Stimulated activated CD4-positive, alpha-beta T cell treated with anti-CD3 and anti-CD28 coated beads, TNF-alpha, amount 100 ng/mL, for 24 hours (primary cell): ENCODE results near the gene CGB5.
"Not testable (repeated sequence)": the region's sequence is repeated elsewhere in the genome, so short reads cannot be mapped to it uniquely, and the experiment has no call there.

Experiments used
- DNase-seq, 3 experiments: peaks; one replicate each; pipeline ENCODE4 v3.0.0-alpha.2; 2020; ENCODE audit warnings: low read depth in 3 of 3

The CGB5 gene

DNA sequence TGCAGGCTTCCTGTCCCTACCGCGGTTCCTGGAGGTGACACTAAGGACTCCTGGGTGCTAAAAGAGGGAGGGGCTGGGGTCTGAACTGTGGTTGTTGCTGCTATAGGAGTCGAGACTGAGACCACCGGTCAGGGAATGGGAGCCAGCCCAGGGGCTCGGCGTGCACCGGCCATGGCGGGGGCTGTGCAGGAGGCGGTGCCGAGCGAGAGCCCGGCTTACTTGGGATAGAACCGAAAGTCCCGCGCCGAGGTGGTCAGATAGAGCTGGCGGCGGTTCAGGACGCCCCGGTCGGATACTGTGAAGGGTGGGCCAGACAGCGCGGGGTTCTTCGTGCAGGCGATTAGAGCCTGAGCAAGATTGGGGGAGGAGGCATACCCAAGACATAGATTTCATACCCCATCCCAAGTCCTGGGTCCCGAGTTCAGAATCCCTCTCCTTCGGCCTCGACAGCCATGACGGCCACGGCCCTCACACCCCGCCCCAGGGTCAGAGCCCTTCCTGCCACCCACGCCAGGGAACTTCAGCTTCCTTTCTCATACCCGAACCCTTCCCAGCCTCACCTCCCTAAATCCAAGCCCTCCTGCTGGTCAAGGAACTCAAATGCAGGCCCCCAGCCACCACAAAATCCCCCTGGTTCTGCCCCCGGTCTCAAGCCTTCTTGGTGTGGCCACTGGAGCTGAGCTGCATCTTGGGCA is 13.4 kb downstream of the CGB5 start:
- not testable (repeated sequence) for DNase-seq

DNA sequence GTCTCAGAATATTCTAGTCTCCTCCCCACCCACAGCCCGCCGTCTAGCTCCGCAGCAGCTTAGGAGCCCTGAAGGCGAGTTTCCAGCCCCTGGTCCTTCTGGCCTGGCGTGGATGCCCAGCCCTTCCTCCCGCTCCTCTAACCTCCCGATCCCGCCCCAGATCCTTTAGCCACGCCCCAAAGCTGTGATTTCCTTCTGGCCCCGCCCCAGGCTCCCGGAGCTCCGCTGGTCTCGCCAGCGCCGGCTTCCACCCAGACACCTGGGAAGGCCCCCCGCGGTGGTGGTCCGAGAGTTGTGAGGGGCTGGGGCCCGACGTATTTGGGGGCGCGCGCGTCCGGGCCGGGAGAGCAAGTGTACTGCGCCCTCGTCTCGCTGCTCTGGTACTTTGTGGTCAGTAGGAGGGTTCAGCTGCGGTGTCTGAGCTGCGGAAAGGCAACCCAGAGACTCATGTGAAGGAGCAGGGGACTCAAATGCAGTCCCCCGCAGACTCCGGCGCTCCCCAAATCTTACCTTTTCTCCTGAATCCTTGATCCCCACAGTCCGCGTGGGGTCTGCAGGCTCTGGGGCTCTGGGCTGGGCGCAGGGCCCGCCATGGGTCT is 14.1 kb downstream of the CGB5 start, which contains the start of gene CGB7:
Gene CGB7 (minus strand): TSS at position 114 of the 599 bp plus-strand sequence. CDS start 2,374 bp downstream, outside the sequence.
- peak in 1 of 3 experiments; percentile 42 for DNase-seq

DNA sequence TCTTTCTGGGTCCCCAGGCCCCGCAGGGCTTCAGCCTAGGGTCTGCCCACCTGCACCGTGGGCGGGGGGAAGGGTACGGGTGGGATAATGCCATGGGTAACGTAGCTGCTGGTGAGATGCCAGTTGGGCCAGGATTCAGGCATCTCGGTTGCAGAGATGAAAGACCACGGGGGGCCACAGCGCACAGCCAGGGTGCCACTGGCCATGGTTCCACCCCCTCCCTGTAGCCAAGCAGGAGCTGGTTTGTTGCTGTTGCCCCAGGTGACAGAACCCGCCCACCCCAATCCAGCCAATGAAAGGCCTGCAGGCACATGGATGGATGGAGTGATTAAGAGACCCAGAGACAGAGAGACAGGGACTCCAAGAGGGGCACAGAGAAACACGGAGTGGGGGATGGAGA is 14.9 kb downstream of the CGB5 start:
- DNase-seq, result peak in 1 of 3 experiments; percentile 35

DNA sequence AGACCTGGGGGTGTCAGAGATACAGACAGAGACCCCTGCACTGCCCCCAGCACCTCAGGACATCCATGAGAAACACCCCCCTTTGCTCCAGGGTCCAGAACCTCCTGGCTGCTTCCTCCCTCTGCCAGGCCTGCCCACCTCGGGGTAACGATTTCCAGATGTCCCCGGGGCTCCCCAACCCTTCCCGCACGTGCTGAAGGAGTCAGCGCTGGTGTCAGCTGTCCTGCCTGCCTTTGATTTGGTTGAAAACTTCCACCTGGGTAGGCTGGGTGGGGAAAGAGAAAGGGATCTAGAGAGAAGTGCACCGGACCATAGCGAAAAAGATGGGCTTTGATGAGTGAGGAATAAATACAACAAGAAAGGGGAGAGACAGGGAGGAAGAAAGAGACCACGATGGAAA is 15.4 kb downstream of the CGB5 start:
- DNase-seq, result no peak

DNA sequence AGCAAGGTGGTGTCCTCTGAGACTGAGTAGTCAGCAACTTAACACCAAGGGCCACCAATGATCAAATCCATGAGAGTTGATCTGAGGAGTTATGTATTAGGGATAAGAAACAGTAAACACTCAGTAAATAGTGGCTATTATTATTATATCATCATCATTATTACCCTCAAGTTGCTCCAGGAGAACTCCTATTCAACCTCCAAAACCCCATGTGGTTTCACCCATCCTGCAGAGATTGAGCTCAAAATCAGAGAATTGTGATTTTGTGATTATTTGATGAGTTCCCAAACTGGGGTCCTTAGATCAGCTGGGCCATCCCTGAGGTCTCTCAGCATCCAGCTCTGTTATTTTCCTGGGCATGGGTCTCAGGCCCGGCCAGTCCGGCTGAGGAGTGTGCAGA is 17.4 kb downstream of the CGB5 start:
- no peak for DNase-seq

DNA sequence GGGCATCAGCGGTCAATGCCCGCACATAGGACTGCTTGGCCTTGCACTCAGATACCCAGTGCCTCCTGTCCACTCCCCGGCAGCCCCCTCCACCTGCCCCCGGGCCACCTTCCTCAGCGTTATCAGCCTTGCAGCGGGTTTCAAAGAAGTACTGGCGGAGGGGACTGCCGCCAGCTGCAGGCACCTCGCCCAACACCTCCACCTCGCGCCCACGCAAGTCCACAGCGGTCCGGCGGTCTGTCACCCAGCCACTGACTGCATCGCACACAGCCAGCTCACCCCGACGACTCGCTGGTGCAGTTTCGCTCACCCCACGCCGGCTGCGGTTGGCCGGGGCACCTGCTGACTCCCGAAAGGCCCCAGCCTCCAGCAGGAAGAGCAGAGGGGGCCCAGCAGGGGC is 17.8 kb downstream of the CGB5 start:
- no peak for DNase-seq

DNA sequence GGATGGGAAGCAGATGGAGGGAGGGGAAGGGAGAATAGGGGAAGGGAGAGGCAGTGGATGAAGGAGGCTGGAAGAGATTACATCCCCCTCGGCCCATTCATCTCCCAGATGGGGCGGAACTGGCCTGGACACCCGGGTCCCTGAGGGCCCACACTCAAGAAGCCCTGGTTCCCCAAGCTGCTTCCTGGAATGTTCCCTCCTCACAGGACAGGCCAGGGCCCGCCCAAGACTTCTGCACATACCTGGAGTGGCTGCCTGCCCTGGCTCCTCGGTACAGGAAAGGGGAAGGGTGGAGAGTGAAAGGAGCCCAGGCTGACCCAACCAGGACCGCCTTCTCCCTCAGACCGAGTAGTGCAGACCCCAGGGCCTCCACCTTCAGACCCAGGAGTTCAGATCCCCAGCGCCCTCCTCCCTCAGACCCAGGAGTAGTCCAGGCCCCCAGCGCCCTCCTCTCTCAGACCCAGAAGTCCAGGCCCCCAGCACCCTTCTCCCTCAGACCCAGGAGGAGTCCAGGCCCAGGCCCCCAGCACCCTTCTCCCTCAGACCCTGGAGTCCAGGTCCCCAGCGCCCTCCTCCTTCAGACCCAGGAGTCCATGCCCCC is 20.5 kb downstream of the CGB5 start:
- no peak for DNase-seq

DNA sequence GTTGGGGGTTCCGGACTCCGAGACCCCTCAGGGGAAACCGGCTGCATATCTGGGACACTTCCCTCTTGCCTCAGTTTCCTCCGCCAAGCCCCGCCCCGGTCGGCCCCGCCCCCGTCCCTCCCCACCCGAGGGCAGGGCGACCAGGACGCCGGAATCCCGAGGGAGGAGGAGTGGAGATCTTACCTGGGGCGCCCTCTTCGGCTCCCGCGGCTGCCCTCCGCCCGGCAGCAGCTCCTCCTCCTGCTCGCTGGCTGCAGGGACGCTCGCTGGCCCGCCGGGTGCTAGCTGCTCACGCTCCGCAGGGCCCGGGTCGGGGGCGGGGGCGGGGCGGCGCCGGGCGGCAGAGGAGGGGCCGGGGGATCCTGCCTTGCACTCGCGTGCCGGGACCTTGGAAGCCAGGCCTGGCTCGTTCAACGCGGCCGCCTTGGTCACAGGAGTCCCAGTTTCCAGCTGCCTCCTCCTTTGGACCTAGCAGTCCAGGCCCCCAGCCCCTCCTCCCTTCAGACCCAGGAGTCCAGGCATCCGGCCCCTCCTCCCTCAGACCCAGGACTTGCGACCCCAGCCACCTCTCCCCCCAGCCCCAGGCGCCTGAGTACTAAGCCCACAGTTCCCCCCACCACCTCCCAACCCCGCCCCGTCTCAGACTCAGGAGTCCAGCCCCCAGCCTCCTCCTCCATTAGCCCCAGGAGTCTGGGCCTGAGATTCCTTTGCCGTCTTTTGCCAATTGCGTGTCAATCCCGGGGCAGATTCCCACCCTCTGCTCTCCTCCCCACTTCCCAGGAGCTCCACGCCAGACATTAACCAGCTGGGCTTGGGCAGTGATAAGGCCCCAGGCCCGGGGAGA is 21.3 kb downstream of the CGB5 start, which contains the start of gene NTF4:
Gene NTF4 (minus strand): TSS at position 51 of the 844 bp plus-strand sequence. CDS start 2,821 bp downstream, outside the sequence.
- no peak for DNase-seq

DNA sequence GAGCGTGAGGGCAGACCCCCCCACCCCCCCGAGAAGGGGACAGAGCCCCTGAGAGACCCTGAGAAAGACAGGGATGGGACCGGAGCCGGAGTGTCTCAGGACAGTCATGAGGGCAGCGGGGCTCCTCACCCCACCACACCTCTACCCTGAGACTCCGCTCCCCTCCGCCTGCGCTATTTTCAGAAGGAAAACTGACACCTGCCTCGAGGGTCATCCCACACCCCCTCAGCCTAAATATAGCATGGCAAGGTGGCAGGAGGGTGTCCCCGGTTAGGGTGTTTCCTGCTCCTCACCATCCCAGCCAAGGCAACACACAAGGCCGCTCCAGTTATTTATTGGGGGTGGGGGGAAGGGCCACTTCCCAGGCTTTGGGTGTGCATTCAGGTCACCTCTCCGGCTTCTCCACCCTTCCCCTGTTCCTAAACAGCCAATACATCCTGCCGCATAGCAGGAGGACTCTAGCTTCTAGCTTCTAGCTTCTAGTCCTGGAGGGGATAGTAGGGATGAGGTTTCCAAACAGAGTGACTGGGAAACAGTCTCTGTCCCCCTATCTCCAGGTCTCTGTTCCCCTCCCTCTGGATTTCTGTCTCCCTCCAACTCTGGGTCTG is 22.4 kb downstream of the CGB5 start:
- no peak for DNase-seq

DNA sequence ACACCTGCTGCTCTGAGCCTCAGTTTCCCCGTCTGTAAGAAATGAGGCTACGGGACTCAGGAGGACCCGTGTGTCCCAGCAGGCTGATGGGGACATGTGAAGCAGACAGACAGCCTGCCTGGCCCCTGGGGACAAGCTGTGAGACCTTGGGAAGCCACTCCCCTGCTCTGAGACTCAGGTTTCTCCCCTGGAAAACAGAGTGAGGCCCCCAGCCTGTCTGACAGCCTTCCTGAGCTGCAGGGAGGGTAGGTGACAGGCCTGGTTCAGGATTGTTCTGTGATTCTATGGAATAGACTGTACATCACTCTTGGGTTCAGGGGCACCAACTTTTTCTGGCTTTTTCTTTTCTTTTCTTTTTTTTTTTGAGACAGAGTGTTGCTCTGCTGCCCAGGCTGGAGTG is 23.9 kb downstream of the CGB5 start:
- no peak for DNase-seq

DNA sequence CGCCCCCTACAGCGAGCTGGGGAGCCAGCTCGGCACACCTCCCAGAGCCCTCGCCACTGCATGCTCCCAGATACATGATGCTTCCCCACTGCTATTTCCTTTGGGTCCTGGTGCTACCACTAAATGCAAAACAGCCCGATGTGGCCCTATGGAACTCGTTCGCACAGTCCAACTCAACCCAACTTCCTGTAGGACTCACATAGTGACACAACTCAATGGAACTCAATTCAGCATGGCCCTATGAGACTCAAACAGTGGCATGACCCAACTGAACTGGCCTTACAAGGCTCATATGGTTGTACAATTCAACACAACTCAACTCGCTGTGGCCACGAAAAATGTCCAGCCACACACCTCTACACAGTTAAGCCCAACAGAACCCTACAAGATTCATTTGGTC is 25.4 kb downstream of the CGB5 start:
- DNase-seq, result no peak

DNA sequence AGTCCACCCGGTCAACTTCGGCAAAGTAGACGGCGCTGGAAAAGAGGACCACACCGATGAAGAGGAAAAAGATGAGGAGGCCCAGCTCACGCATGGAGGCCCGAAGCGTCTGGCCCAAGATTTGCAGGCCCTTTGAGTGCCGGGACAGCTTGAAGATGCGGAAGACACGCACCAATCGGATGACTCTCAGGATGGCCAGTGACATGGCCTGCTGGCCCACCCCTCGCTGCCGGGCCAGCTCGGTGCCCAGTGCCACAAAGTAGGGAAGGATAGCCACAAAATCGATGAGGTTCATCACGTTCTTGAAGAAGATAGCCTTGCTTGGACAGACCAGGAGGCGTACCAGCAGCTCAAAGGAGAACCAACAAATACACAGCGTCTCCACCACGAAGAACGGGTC is 26.8 kb downstream of the CGB5 start:
- DNase-seq, result no peak

DNA sequence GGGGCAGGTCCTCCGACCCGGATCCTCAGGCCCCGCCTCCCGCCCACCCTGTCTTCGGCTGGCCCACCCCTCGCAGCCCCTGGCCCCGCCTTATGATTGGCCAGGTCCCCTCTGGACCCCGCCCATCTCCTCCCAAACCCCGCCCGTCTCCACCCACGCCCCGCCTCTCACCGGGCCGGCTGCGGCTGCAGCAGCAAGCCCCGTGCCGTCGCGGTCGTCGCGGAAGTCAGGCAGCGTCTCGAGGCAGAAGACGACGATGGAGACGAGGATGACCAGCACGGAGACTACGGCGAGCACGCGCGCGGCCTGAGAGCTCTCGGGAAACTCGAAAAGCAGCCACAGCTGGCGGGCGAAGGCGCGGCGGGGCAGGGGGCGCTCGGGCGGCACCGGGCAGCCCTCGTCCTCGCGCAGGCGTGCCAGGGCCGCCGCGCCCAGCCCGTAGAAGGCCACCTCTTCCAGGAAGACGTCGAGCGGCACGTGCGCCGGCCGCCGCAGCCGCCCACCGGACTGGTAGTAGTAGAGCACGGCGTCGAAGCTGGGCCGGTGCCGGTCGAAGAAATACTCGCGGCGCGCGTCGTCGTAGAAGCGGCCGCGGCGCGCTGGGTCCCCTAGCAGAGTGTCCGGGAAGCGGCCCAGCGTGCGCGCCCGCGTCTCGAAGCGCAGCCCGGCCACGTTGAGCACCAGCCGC is 28.4 kb downstream of the CGB5 start:
- no peak for DNase-seq

DNA sequence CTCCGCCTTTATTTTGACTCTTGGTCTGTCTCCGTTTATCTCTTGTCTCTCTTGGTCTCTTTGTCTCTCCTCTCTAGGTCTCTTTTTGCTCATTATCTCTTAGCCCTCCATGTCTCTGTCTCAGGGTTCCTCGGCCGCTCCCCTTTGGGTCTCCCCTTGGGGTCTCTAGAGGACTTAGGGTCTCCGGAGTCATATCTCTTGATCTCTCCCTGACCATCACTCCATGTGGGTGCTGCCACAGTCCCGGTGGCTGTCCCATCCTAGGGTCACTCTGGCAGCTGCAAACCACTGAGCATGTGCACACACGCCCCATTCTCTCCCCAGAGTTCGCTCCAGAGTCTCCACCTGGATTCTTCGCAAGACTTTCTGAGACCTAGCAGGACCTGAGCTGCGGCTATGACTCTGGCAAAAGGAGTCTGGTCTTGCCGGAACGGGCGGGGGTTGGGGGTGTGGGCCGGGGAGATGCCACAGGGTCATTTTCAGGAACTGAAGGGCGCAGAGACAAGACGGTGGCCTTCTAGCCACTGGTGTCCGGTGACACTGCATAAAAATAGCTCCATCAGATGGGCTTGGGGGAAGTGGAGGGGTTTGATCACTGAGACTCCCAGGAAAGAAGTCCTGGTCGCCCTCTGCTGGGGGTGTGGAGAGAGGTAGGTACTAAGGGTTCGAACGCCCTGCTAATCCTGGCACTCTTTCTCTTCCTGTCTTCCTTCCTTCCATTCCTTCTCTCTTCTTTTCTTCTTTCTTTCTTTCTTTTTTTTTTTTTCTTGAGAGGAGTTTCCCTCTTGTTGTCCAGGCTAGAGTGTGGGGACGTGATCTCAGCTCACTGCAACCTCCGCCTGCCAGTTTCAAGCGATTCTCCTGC is 30.1 kb downstream of the CGB5 start:
- no peak for DNase-seq

DNA sequence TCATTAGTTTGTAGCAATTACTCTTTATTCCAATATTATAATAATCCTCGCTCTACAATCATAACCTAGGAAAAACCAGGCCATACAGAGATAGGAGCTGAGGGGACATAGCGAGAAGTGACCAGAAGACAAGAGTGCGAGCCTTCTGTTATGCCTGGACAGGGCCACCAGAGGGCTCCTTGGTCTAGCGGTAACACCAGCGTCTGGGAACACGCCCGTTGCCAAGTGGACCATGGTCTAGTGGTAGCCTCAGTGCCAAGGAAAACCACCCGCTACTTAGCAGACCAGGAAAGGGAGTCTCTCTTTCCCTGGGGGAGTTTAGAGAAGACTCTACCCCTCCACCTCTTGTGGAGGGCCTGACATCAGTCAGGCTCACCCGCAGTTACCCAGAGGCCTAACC is 31.2 kb downstream of the CGB5 start:
- DNase-seq, result not testable (repeated sequence)

DNA sequence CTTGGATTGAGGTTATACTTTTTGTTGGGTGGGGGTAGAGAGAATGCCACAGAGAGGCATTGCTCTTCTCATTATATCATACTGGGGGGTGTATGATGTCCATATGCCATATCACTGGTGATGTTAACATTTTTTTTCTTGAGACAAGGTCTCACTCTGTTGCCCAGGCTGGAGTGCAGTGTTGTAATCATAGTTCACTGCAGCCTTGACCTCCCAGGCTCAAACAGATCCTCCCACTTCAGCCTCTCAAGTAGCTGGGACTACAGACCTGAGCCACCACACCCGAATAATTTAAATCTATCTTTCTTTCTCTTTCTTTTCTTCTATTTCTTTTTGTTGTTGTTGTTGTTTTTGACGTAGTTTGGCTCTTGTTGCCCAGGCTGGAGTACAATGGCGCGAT is 36.7 kb downstream of the CGB5 start:
- no peak for DNase-seq

DNA sequence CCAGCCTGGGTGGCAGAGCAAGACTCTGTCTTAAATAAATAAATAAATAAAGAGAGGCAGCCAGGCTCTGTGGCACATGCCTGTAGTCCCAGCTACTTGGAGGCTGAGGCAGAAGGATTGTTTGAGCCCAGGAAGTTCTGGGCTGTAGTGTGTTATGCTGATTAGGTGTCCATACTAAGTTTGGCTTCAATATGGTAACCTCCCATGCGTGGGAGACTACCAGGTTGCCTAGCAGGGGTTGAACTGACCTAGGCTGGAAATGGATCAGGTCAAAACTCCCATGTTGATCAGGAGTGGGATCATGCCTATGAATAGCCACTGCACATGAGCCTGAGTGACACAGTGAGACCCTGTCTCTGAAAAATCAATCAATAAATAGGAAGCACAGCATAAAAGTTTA is 37.6 kb downstream of the CGB5 start:
- DNase-seq, result no peak

DNA sequence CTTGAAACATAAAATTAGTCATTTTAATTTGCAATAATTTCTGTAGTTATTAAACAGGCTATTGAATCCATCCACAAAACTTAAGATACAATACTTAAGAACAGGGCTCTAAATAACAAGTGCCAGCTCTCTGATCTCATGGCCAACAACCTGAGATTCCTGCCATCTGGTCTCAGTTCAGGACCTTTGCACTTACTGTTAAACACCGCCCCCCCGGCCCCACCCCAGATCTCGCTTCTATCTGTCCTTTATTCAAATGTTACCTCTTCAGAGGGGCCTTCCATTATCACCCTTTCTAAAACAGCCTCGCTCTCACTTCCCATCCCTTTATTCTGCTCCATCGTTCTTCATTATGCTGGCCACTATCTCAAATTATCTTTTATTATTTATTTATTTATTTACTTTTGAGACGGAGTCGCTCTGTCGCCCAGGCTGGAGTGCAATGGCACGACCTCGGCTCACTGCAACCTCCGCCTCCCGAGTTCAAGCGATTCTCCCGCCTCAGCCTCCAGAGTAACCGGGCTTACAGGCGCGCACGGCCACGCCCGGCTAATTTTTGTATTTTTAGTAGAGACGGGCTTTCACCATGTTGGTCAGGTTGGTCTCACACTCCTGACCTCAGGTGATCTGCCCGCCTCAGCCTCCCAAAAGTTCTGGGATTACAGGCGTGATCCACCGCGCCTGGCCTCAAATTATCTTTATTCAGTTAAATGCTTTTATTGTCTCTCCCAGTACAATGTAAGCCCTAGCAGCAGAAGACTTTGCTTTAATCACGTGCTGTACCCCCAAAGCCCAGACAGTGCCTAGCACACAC is 40.8 kb downstream of the CGB5 start:
- DNase-seq, result no peak
